AG04450 (cell line): Measurements from ENCODE around the gene PDE2A. TPM values are rescaled to one million over a fixed set of nuclear protein-coding genes. Genes with fewer than 3 reads are reported as not detected.

Experiments used
- CTCF ChIA-PET: fragments of 300-600, 350-600 bp; formaldehyde crosslinking; extraction: SDS; loops from one replicate; lab custom pipeline; 2022; ENCODE audit warnings: antibody characterized with exemption, inconsistent platforms; lab: Charles Lee
- POLR2A ChIA-PET: fragments of 350-600 bp; formaldehyde crosslinking; extraction: SDS; loops from one replicate; lab custom pipeline; 2021; ENCODE audit warnings: antibody characterized with exemption, inconsistent platforms; lab: Yijun Ruan, JAX
- DNase-seq: peaks from one replicate; pipeline ENCODE4 v3.0.0-alpha.2; 2011; ENCODE audit warnings: low read depth, low spot score
- H3K27ac ChIP-seq: one replicate; pipeline ENCODE4 v1.5.1; 2012; ENCODE audit warnings: low read depth, low read length, control low read depth
- H3K27me3 ChIP-seq: one replicate; pipeline ENCODE4 v1.6.0; 2012; ENCODE audit warnings: low read length; ENCODE audit not compliant: control insufficient read depth, insufficient read depth
- H3K4me3 ChIP-seq: 2 replicates; pipeline ENCODE4 v1.5.1; 2011; ENCODE audit warnings: mild to moderate bottlenecking, low read depth, low read length, control low read depth
- H3K9me3 ChIP-seq: 2 replicates; pipeline ENCODE4 v1.5.1; 2012; ENCODE audit warnings: low read length; ENCODE audit not compliant: control insufficient read depth, insufficient read depth
- CTCF ChIP-seq: IDR thresholded peaks from 2 replicates; pipeline ENCODE4 v1.5.1; 2011; ENCODE audit warnings: low read depth, low read length, control low read depth, inconsistent platforms
- polyA plus RNA-seq: library from polyadenylated mRNA; depleted of rRNA; stranded (reverse); fragments of >200 nt; gene quantifications from 2 replicates; pipeline ENCODE4 v1.2.3, GENCODE V29; 2011

PDE2A gene
- polyA plus RNA-seq, 1 experiment = 0.02 TPM

- CTCF ChIA-PET = interaction anchor here (0.5 to 2.3 kb wide), 9 partner anchors 11 to 762 kb away, joined by 3 to 10 read pairs (median 5); no protein-coding TSS in a partner anchor
- no peak for TF ChIP-seq CTCF
- Histone ChIP-seq H3K4me3 (no peak overlapping the region), H3K9me3 (peaks cover 4% of the 10 kb centered on the region; the same call in 1 of the 2 replicates), H3K27me3 (peaks cover 70% of the 10 kb centered on the region), H3K27ac (no peak overlapping the region)
- POLR2A ChIA-PET = no interaction called here
- DNase-seq = no peak
Measured at GRCh38 chr11:72584939-72585597, 89.2 kb downstream of the PDE2A start.

GRCh38 chr11:72584293-72584938 lies 89.8 kb downstream of the PDE2A start:
- no peak for TF ChIP-seq CTCF
- Histone ChIP-seq H3K27me3 (peaks cover 69% of the 10 kb centered on the region), H3K27ac (no peak overlapping the region), H3K9me3 (peaks cover 4% of the 10 kb centered on the region; the same call in 1 of the 2 replicates), H3K4me3 (peak overlapping the region; percentile 23)
- DNase-seq = no peak
- ChIA-PET POLR2A (no interaction called here), CTCF (interaction anchor here (0.7 to 1.7 kb wide), 4 partner anchors 11 to 113 kb away, joined by 3 to 10 read pairs (median 5); no protein-coding TSS in a partner anchor)

- no peak for DNase-seq
- Histone ChIP-seq H3K9me3 (peaks cover 4% of the 10 kb centered on the region; the same call in 1 of the 2 replicates), H3K4me3 (no peak overlapping the region; the same call in 1 of the 2 replicates), H3K27ac (no peak overlapping the region), H3K27me3 (peaks cover 63% of the 10 kb centered on the region)
- ChIA-PET CTCF (interaction anchor here (1.0 kb wide), 1 partner anchor 112 kb away, joined by 5 read pairs; no protein-coding TSS in a partner anchor), POLR2A (no interaction called here)
- TF ChIP-seq CTCF = no peak
Measured at GRCh38 chr11:72583616-72584292, 90.5 kb downstream of the PDE2A start.

GRCh38 chr11:72583177-72583553 lies 91.1 kb downstream of the PDE2A start:
- CTCF ChIA-PET = no interaction called here
- POLR2A ChIA-PET = no interaction called here
- TF ChIP-seq CTCF = no peak
- peaks cover 57% of the 10 kb centered on the region for H3K27me3 ChIP-seq
- H3K9me3 ChIP-seq = peaks cover 4% of the 10 kb centered on the region; the same call in 1 of the 2 replicates
- H3K4me3 ChIP-seq = no peak overlapping the region
- DNase-seq = no peak
- no peak overlapping the region for H3K27ac ChIP-seq
